GM12865 (cell line): ENCODE results near the gene RIC8B.

Experiments
- DNase-seq: peaks from one replicate; pipeline ENCODE4 v3.0.0; 2010; ENCODE audit warnings: low read depth
- H3K4me3 ChIP-seq: 2 replicates; pipeline ENCODE4 v1.5.1; 2011; ENCODE audit warnings: mild to moderate bottlenecking, low read depth, low read length, control low read depth
- CTCF ChIP-seq: IDR thresholded peaks from 2 replicates; pipeline ENCODE4 v1.5.1; 2011; ENCODE audit warnings: low read length, control low read depth, low read depth, inconsistent platforms; ENCODE audit not compliant: insufficient read depth; ENCODE audit errors: missing control alignments

Gene RIC8B

DNA sequence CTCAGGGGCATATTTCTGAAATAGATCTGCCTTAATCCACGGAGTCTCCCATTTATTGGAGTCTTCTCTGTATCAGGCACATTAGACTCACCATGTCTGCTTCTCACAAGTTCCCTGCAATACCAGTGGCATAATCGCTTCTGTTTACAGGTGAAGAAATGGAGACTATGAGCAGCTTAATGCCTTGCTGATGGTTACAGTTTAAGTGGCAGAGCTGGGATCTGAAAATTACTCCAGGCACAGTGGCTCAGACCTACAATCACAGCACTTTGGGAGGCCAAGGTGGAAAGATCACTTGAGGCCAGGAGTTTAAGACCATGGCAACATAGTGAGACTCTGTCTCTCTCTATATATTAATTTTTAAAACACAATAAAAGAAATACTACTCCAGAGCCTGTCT is 7.3 kb upstream of the RIC8B start:
- H3K4me3 ChIP-seq, result no peak overlapping the region
- no peak for TF ChIP-seq CTCF
- DNase-seq, result no peak

GRCh38 chr12:106767954-106768822 is 6.3 kb upstream of the RIC8B start:
- TF ChIP-seq CTCF, result no peak
- no peak for DNase-seq
- no peak overlapping the region for H3K4me3 ChIP-seq

- no peak for TF ChIP-seq CTCF
- DNase-seq, result no peak
Measured at GRCh38 chr12:106769078-106769477, 5.4 kb upstream of the RIC8B start.

GRCh38 chr12:106769546-106769945 is 4.9 kb upstream of the RIC8B start:
- DNase-seq, result no peak
- H3K4me3 ChIP-seq, result no peak overlapping the region
- TF ChIP-seq CTCF, result no peak

More at GRCh38 chr12:106769078-106769477, 5.4 kb upstream of the RIC8B start:
- H3K4me3 ChIP-seq, result no peak overlapping the region

- DNase-seq, result no peak
- TF ChIP-seq CTCF, result no peak
- no peak overlapping the region for H3K4me3 ChIP-seq
Measured at GRCh38 chr12:106771425-106771824, 3.1 kb upstream of the RIC8B start.

- no peak for TF ChIP-seq CTCF
- H3K4me3 ChIP-seq, result peak overlapping the region; percentile 70
- no peak for DNase-seq
Measured at GRCh38 chr12:106773286-106774004, 1.0 kb upstream of the RIC8B start.
